ENCODE data around the gene PCOLCE2.

Gene PCOLCE2

GRCh38 chr3:142802891-142803290 lies 86.0 kb downstream of the PCOLCE2 start:
- TF ChIP-seq CREB1 (IDR thresholded peaks at IDR 0.05; ENCODE audit: low read depth) (no peak), TAF1 (IDR thresholded peaks at IDR 0.05; ENCODE audit: low read depth) (no peak), TCF12 (IDR thresholded peaks at IDR 0.05; ENCODE audit: low read depth) (no peak)

DNA sequence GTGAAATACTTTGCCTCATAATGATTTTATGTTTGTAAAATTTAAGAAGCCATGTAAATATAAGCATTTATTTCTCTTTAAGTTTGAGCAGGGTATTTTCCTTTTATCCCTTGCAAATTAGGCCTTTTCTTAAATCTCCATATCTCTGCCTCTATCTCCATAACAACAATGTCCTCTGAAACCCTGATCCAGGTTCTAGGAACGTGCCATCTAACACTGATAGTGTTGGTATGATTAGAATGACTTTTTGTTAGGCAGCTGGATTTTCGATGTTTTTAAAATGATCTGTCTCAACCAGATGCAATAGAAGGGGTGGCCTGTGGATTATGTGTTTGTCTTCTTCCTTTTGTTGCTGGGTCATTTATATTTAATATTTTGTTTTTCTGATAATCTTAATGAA lies 87.1 kb downstream of the PCOLCE2 start:
- TF ChIP-seq TCF12 (IDR thresholded peaks at IDR 0.05; ENCODE audit: low read depth) (no peak), RAD21 (IDR thresholded peaks at IDR 0.05; ENCODE audit: low read depth) (no peak), EGR1 (IDR thresholded peaks at IDR 0.05) (no peak), MAX (IDR thresholded peaks at IDR 0.05) (no peak), CEBPB (IDR thresholded peaks at IDR 0.05) (no peak), NFIC (IDR thresholded peaks at IDR 0.05) (no peak), YY1 (IDR thresholded peaks at IDR 0.05; ENCODE audit: low read depth) (no peak)
- TF ChIP-seq, protein P1, sequence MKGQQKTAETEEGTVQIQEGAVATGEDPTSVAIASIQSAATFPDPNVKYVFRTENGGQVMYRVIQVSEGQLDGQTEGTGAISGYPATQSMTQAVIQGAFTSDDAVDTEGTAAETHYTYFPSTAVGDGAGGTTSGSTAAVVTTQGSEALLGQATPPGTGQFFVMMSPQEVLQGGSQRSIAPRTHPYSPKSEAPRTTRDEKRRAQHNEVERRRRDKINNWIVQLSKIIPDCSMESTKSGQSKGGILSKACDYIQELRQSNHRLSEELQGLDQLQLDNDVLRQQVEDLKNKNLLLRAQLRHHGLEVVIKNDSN (IDR thresholded peaks at IDR 0.05), result no peak

DNA sequence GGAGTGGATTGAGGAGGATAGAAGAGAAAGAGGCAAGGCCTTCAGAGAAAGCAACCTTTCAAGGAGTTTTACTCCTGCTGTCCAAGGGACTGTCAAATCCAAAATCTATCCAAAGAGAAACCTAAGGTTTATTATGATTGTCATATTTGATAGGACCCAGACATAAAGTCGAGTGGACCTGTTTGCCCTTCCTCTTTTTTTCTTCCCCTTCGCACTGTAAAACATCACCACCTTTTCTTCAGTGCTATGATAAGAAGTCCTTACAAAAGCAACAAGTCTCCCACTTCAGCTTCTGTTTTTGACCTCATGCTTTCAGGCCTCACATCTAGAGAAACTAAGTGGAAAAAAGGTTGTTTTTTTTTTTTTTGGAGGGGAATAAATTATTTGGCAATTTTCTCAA lies 92.1 kb downstream of the PCOLCE2 start:
- TF ChIP-seq EGR1 (IDR thresholded peaks at IDR 0.05) (no peak), TCF12 (IDR thresholded peaks at IDR 0.05; ENCODE audit: low read depth) (no peak)

DNA sequence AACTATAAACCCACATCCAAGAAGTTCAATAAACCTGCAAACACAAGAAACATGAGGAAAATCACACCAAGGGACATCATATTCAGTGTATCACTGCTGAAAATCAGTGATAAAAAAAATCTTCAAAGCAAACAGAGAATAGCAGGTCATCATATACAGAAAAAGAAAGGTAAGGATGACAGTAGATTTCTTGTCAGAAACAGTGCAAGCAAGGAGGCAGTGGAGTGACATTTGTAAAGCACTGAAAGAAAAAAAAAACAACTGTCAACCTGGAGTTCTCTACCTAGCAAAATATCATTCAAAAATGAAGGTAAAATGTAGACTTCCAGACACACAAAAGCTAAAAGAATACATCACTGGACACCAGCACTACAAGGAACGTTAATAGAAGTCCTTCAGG lies 93.6 kb downstream of the PCOLCE2 start:
- TF ChIP-seq CREB1 (IDR thresholded peaks at IDR 0.05; ENCODE audit: low read depth) (no peak), YY1 (IDR thresholded peaks at IDR 0.05; ENCODE audit: low read depth) (no peak), TEAD4 (IDR thresholded peaks at IDR 0.05) (no peak), TCF12 (IDR thresholded peaks at IDR 0.05; ENCODE audit: low read depth) (no peak), CEBPB (IDR thresholded peaks at IDR 0.05) (no peak), RAD21 (IDR thresholded peaks at IDR 0.05; ENCODE audit: low read depth) (no peak), EP300 (IDR thresholded peaks at IDR 0.05; ENCODE audit: borderline replicate concordance) (no peak), TAF1 (IDR thresholded peaks at IDR 0.05; ENCODE audit: low read depth) (no peak), FOXM1 (IDR thresholded peaks at IDR 0.05; ENCODE audit: borderline replicate concordance, low read depth) (no peak), MAX (IDR thresholded peaks at IDR 0.05) (no peak), ZBTB7A (IDR thresholded peaks at IDR 0.05; ENCODE audit: low read depth) (no peak), EGR1 (IDR thresholded peaks at IDR 0.05) (no peak), NFIC (IDR thresholded peaks at IDR 0.05) (no peak)
- TF ChIP-seq, protein P1 (IDR thresholded peaks at IDR 0.05), result no peak
- TF ChIP-seq, protein P2, sequence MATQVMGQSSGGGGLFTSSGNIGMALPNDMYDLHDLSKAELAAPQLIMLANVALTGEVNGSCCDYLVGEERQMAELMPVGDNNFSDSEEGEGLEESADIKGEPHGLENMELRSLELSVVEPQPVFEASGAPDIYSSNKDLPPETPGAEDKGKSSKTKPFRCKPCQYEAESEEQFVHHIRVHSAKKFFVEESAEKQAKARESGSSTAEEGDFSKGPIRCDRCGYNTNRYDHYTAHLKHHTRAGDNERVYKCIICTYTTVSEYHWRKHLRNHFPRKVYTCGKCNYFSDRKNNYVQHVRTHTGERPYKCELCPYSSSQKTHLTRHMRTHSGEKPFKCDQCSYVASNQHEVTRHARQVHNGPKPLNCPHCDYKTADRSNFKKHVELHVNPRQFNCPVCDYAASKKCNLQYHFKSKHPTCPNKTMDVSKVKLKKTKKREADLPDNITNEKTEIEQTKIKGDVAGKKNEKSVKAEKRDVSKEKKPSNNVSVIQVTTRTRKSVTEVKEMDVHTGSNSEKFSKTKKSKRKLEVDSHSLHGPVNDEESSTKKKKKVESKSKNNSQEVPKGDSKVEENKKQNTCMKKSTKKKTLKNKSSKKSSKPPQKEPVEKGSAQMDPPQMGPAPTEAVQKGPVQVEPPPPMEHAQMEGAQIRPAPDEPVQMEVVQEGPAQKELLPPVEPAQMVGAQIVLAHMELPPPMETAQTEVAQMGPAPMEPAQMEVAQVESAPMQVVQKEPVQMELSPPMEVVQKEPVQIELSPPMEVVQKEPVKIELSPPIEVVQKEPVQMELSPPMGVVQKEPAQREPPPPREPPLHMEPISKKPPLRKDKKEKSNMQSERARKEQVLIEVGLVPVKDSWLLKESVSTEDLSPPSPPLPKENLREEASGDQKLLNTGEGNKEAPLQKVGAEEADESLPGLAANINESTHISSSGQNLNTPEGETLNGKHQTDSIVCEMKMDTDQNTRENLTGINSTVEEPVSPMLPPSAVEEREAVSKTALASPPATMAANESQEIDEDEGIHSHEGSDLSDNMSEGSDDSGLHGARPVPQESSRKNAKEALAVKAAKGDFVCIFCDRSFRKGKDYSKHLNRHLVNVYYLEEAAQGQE (IDR thresholded peaks at IDR 0.05; ENCODE audit: low read depth), result no peak

DNA sequence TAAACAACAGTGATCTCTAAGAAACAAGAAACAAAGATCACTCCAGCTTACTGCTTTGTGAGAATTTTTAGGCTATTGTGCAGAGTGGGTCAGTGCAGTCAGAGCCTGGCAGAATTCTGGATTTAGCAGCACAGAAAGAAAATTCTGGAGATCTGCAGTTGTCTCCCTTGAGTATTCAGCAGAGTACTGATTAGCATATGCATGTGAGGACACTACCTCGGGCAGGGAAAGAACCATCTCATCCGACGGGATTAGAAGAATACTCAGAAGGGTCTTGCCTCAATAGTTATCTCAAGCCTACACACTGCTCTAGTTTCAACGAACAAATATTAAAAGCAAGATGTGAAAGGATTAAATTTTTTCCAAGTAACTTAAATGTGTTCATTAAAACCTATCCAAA lies 94.4 kb downstream of the PCOLCE2 start:
- TF ChIP-seq CEBPB (IDR thresholded peaks at IDR 0.05) (no peak), TEAD4 (IDR thresholded peaks at IDR 0.05) (no peak), RAD21 (IDR thresholded peaks at IDR 0.05; ENCODE audit: low read depth) (no peak), ZBTB7A (IDR thresholded peaks at IDR 0.05; ENCODE audit: low read depth) (no peak), YY1 (IDR thresholded peaks at IDR 0.05; ENCODE audit: low read depth) (no peak), FOXM1 (IDR thresholded peaks at IDR 0.05; ENCODE audit: borderline replicate concordance, low read depth) (no peak), MAX (IDR thresholded peaks at IDR 0.05) (no peak), NFIC (IDR thresholded peaks at IDR 0.05) (no peak)
- TF ChIP-seq, protein P1 (IDR thresholded peaks at IDR 0.05), result no peak

- TF ChIP-seq TAF1 (IDR thresholded peaks at IDR 0.05; ENCODE audit: low read depth), result no peak
- no peak for TF ChIP-seq FOXM1 (IDR thresholded peaks at IDR 0.05; ENCODE audit: borderline replicate concordance, low read depth)
- TF ChIP-seq YY1 (IDR thresholded peaks at IDR 0.05; ENCODE audit: low read depth), result no peak
- TF ChIP-seq, protein P1 (IDR thresholded peaks at IDR 0.05), result no peak
- TF ChIP-seq RAD21 (IDR thresholded peaks at IDR 0.05; ENCODE audit: low read depth), result no peak
- no peak for TF ChIP-seq TCF12 (IDR thresholded peaks at IDR 0.05; ENCODE audit: low read depth)
Observed at GRCh38 chr3:142787719-142788118, 101.2 kb downstream of the PCOLCE2 start.

DNA sequence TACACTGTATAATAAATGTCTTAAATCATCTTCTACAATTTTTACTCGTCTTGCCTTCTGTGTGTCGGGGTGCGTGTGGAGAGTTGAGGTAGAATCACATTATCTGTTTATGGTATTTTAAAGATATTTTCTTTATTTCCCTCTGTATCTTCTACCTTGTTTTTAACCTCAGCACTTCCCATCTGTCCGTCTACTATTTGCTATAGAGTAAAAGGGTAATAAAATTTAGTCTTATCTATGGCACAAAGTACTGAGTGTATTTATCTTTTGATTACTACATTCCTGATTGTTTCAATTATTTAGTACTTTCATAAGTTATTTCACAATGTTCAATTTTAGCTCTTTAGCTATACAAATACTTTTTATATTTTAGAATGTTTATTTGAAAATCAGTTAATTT lies 102.9 kb downstream of the PCOLCE2 start:
- no peak for TF ChIP-seq FOXM1 (IDR thresholded peaks at IDR 0.05; ENCODE audit: borderline replicate concordance, low read depth)
- no peak for TF ChIP-seq MAX (IDR thresholded peaks at IDR 0.05)
- TF ChIP-seq TEAD4 (IDR thresholded peaks at IDR 0.05), result no peak
- no peak for TF ChIP-seq EP300 (IDR thresholded peaks at IDR 0.05; ENCODE audit: borderline replicate concordance)
- no peak for TF ChIP-seq CEBPB (IDR thresholded peaks at IDR 0.05)
- TF ChIP-seq NFIC (IDR thresholded peaks at IDR 0.05), result no peak
- TF ChIP-seq, protein P1 (IDR thresholded peaks at IDR 0.05), result no peak
- TF ChIP-seq TAF1 (IDR thresholded peaks at IDR 0.05; ENCODE audit: low read depth), result no peak
- TF ChIP-seq CREB1 (IDR thresholded peaks at IDR 0.05; ENCODE audit: low read depth), result no peak
- no peak for TF ChIP-seq EGR1 (IDR thresholded peaks at IDR 0.05)
- TF ChIP-seq RAD21 (IDR thresholded peaks at IDR 0.05; ENCODE audit: low read depth), result no peak
- no peak for TF ChIP-seq YY1 (IDR thresholded peaks at IDR 0.05; ENCODE audit: low read depth)
- no peak for TF ChIP-seq ZBTB7A (IDR thresholded peaks at IDR 0.05; ENCODE audit: low read depth)
